ENCODE results near the gene FOXI1. TPM values are rescaled to one million over a fixed set of nuclear protein-coding genes. Genes with fewer than 3 reads are reported as not detected.

Gene FOXI1
- total and polyA plus RNA-seq, 11 donors, result not detected

DNA sequence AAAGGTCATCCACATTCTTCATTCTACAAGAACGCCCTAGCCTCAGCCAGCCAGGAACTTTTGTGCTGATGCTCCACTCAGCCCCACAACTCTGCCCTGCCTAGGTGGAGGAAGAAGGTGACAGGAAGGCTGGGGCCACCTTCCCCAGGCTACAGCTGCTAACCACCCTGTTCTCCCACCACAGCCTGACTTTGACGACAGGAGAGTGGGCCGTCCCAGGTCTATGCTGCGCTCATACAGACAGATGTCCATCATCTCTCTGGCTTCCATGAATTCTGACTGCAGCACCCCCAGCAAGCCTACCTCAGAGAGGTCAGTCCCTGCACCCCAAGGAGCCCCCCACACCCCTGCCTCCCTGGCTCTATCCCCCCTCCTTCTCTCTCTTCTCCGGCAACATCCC, 28.2 kb upstream of the FOXI1 start:
- no peak for DNase-seq
- H3K27me3 ChIP-seq, result peaks cover 0 to 8% (median 0%) of the 10 kb centered on the region in 9 donors
- H3K9me3 ChIP-seq, result no peaks in the 10 kb centered on the region
- ATAC-seq, result no peak
- no peak overlapping the region for H3K27ac ChIP-seq
- TF ChIP-seq, protein P1, sequence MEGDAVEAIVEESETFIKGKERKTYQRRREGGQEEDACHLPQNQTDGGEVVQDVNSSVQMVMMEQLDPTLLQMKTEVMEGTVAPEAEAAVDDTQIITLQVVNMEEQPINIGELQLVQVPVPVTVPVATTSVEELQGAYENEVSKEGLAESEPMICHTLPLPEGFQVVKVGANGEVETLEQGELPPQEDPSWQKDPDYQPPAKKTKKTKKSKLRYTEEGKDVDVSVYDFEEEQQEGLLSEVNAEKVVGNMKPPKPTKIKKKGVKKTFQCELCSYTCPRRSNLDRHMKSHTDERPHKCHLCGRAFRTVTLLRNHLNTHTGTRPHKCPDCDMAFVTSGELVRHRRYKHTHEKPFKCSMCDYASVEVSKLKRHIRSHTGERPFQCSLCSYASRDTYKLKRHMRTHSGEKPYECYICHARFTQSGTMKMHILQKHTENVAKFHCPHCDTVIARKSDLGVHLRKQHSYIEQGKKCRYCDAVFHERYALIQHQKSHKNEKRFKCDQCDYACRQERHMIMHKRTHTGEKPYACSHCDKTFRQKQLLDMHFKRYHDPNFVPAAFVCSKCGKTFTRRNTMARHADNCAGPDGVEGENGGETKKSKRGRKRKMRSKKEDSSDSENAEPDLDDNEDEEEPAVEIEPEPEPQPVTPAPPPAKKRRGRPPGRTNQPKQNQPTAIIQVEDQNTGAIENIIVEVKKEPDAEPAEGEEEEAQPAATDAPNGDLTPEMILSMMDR (IDR thresholded peaks at IDR 0.05), result no peak
- no peak for TF ChIP-seq POLR2A (IDR thresholded peaks at IDR 0.05)
- peaks cover 0 to 81% (median 0%) of the 10 kb centered on the region in 9 donors for H3K36me3 ChIP-seq
- H3K4me3 ChIP-seq, result no peak overlapping the region
- H3K4me1 ChIP-seq, result no peaks in the 10 kb centered on the region
- intact Hi-C loops (cut with DNase I), result no loop called here
- WGBS, 4 donors, result 81 to 92% (median 87%) methylated on average over 5 of the region's 5 CpGs

DNA sequence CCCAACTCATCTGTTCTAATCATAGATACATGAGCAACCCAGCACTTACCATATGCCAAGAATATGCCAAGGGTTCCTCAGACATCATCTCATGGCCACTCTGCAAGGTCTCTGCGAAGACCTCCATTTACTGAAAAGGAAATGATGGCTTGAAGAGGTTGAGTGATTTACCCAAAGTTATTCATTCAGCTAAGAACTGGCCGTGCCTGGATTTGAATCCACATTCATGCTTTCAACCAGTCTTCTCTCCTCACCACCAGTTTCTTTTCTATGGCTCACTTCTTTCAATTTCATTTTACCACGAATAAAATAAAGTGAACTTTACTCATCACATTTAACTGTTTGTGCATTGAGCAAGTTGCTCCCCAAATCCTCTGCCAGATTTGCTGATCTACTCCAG, 27.2 kb upstream of the FOXI1 start:
- 79 to 83% (median 81%) methylated on average over 3 of the region's 3 CpGs for WGBS, 4 donors
- H3K36me3 ChIP-seq, result peaks cover 0 to 90% (median 0%) of the 10 kb centered on the region in 9 donors
- intact Hi-C loops (cut with DNase I), result no loop called here
- TF ChIP-seq POLR2A (IDR thresholded peaks at IDR 0.05), result no peak
- TF ChIP-seq, protein P1 (IDR thresholded peaks at IDR 0.05), result no peak
- no peak overlapping the region for H3K4me3 ChIP-seq
- no peaks in the 10 kb centered on the region for H3K4me1 ChIP-seq
- H3K9me3 ChIP-seq, result no peaks in the 10 kb centered on the region
- ATAC-seq (no peak), DNase-seq (no peak)
- peaks cover 0 to 9% (median 0%) of the 10 kb centered on the region in 9 donors for H3K27me3 ChIP-seq
- no peak overlapping the region for H3K27ac ChIP-seq

DNA sequence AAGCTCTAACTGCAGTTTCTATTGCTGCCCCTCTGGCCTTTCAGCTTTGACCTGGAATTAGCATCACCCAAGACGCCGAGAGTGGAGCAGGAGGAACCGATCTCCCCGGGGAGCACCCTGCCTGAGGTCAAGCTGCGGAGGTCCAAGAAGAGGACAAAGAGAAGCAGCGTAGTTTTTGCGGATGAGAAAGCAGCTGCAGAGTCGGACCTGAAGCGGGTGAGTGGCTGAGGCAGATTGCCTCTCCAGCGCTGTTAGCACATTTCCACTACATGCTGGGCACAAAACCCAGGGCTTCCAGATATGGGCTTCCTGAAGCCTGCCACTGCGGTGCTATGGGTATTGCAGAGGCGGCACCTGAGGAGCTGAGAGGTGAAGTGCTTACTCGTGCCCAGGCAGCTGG, 26.8 kb upstream of the FOXI1 start:
- DNase-seq (no peak), ATAC-seq (no peak)
- TF ChIP-seq, protein P1 (IDR thresholded peaks at IDR 0.05), result no peak
- no peak for TF ChIP-seq POLR2A (IDR thresholded peaks at IDR 0.05)
- intact Hi-C loops (cut with DNase I), result no loop called here
- Histone ChIP-seq H3K36me3 (peaks cover 0 to 95% (median 0%) of the 10 kb centered on the region in 9 donors), H3K4me1 (no peaks in the 10 kb centered on the region), H3K4me3 (no peak overlapping the region), H3K9me3 (no peaks in the 10 kb centered on the region), H3K27ac (no peak overlapping the region), H3K27me3 (peaks cover 0 to 9% (median 0%) of the 10 kb centered on the region in 9 donors)
- 79 to 89% (median 83%) methylated on average over 13 of the region's 13 CpGs for WGBS, 4 donors

DNA sequence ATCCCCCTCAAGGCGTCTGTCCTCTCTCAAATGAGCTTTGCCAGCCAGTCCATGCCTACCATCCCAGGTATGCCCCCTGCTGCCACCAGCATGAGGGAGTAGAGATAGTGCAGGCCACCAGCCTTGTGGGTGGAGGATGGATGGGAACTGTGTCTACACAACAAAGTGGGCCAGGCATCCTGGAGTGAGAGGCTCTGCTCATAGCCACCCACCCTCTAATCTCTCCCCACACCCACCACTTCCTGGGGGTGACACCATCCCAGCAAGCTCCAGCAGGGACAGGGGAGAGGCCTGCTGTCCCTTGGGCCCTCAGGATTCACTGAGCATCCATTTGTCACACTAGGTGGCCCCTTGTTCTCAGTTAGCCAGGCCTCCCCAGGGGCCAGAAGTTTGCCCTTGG, 25.5 kb upstream of the FOXI1 start:
- H3K27me3 ChIP-seq, result peaks cover 0 to 13% (median 0%) of the 10 kb centered on the region in 9 donors
- no peaks in the 10 kb centered on the region for H3K4me1 ChIP-seq
- TF ChIP-seq POLR2A (IDR thresholded peaks at IDR 0.05), result no peak
- TF ChIP-seq, protein P1 (IDR thresholded peaks at IDR 0.05), result no peak
- no peak overlapping the region for H3K4me3 ChIP-seq
- intact Hi-C loops (cut with DNase I), result no loop called here
- H3K27ac ChIP-seq, result no peak overlapping the region
- DNase-seq (no peak), ATAC-seq (no peak)
- no peaks in the 10 kb centered on the region for H3K9me3 ChIP-seq
- H3K36me3 ChIP-seq, result peaks cover 0 to 87% (median 0%) of the 10 kb centered on the region in 9 donors
- 80 to 98% (median 90%) methylated on average over 1 of the region's 1 CpG for WGBS, 4 donors

Measured in heart left ventricle (tissue), 16 donors.